Amygdala (tissue), 56 donors: ENCODE data around the gene SCNN1A.

Source experiments
- DNase-seq, 56 donors: peaks; one replicate each; lab custom pipeline; 2025; lab: John Stamatoyannopoulos, UW

SCNN1A gene

DNA sequence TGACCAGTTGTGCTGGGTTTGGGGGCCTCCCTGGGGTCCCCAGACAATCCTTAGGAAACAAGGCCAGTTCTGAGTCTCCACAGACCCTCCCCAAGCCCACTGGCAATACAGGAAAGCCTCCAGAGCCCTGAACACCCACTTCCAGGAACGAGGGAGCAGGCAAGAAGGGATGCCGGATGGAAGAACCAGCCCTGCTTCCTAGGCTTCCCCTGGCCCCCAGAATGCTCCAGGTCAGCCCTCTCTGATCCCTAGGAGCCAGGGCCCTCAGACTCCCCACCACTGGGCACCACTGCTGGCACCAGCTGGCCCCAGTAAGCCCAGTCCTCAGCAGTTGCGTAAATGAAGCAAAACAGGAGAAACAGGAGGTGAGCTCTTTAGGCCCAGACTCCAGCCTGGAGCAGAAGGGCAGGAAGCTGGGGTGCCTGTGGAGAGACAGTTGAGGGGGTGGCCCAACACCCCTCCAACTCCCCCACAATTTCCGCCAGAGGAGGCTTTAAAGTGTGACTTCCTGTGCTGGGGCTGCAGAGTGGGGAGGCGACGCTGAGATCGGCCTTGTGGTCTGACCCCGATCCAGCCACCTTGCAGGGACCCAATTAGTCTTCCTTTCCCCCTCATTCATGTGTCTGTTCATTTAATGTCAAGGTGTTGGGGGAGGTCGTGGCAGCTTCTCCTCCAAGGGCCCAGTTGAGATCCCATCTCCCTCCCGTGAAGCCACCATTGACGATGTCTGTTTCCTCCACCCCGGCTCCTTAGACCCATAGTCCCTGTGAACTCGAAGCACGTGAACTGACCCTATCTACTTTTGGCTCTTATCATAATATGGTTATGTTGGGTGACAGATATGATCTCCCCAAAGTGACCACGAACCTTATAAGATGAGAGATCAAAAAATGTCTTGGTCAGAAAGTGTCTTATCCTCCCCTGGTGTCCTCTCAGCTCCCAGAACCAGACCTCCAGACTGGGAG, 38.2 kb downstream of the SCNN1A start:
- DNase-seq = no peak

DNA sequence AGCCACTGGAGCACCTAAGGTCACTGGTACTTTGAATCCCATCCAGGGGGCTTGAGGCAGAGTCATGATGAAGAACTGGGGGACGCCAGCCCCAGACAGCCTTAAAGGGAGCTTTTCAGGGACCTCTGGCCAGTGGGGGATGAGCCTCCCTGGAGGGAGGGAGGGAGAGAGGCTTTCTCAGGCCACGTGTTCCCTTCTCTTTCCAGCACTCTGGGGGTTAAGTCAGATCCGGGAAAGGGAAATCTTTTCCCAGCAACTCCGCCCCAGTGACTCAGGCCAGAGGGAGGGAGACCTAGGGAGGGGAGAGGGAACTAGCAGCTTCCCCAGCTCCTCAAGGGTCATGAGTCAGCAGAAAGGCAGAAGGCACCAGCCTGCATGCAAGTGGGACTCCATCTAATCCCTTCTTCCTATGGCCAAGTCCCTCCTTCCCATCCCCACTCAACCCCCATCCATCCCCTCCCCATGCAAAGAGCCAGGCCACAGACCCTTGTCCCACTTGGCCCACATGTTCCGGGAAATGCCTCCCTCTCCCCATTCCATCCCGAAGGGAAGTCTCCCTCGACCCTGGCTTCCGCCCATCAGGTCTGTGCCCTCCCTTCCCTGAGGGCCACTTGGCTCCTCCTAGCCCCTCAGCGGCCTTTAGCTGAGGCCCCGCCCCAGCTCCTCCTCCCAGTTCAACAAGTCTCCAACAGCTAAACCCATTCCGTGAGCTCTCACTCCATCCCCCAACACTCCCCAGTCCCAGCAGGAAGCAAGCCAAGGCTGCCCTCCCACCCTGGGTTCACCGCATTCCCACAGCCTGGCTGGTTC, 39.1 kb downstream of the SCNN1A start:
- peak in 46 of 56 donors; percentile 21 to 89 (median 65) for DNase-seq

DNA sequence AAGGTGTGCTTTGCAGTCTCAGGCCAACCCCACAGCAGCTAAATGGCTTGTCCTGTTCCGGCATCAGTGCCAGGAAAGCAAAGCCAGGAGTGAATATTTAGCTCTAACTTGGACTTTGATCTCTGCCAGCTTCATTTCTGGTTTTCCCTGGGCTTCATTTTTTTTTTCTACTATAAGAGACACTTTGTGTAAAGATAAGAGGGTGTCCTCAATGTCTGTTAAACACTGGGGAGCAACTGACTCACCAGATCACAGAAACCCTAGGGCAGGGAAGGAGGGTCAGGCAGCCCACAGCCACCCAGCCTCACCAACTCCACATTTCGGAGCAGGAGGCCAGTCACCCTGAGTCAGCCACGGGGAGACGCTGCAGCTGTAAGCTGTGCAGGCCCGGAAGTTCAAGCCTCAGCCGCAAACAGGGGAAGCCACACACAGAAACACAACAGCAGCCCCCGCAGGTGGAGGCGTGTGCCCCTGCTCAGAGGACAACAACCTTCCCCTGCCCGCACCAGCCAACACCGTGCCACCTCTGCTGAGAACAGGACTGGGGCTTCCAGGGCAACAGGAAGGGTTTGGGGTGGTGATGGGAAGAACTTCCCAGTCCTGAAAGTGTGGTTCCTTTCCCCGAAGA, 39.8 kb downstream of the SCNN1A start:
- peak in 12 of 56 donors; percentile 13 to 72 (median 38) for DNase-seq

DNA sequence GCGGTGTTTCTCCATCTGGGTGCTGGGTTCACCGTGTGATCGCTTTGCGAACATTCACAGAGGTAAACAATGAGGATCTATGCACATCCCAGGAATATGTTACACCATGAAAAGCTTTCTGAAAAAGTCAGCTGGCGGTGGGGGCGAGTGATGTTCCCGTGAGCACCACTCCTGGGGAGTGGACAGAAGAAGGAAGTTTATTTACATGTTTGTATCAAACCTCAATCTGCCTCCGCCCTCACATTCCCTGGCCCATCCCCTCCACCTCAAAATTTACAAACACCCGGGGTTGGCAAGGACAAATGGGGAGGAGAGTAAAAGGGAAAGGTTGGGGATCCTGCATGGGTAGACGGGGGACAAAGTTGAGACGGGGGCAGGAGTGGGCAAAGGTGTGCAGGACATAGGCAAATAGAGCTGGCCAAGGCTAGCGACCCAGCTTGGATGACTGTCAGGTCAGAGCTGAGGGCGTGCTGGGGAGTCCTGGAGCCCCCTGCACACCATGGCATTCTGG, 40.4 kb downstream of the SCNN1A start:
- no peak for DNase-seq

DNA sequence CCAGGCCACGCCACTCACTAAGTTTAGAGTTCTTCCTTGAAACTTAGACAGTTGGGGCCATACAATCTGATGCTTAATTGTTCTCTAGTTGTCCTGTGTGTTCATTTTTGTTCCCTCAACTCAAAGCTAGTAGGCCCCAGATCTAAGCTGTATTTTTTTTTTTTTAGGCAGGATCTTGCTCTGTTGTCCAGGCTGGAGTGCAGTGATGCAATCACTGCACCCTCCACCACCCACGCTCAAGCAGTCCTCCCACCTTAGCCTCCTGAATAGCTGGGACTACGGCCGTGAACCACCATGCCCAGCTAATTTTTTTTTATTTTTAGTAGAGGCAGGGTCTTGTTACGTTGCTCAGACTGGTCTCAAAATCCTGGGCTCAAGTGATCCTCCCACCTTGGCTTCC, 41.0 kb downstream of the SCNN1A start:
- DNase-seq = no peak

DNA sequence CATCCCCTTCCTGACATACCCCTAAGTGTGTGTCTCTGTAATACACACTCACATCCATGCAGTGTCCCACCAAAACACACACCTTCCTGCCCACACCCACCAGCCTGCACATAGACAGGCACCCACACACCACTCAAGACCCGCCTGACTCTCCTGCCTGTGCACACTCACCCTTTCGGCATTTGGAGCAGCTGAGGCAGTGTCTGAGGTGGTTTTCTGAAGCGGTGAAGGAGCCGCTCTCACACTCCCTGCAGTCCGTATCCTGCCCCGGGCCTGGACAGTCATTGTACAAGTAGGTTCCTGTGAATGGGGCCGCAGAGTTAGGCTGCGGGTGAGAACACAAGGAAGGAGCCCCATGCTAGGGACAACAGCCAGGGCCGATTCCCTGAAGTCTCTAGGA, 41.8 kb downstream of the SCNN1A start:
- no peak for DNase-seq

DNA sequence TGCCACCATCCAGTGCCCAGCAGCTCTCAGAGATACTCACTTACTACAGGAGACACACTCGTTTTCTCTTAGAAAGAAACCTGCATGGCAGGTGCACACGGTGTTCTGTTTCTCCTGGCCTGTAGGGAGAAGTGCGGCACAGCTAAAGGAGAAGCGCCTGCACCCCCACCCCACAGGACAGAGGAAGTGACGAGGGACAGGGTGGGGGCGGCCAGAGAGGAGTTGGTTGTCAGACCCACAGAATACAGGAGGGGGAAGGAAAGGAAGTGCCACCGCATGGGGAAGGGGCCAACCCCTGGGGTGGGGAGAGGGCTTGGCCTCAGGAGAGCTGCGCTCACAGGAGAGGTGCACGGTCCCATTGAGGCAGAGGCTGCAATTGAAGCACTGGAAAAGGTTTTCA, 42.3 kb downstream of the SCNN1A start:
- no peak for DNase-seq

DNA sequence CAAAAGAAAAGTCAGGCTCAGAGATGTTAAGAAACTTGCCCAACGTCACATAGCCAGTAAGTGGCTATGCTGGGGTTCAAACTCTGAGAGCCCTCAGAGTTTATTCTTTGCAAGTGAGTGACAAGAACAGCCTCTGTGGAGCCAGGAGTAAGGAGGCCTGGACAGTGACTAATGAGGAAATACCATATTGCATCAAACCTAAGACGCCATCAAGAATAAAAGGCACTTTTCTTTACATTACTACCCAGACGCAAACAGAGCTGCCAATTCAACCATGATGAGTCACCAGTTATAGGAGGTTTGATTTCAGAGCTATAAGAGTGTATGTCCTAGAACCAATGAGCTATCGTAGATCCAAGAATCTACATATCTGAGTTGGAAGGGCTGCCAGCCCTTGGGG, 42.9 kb downstream of the SCNN1A start:
- no peak for DNase-seq

DNA sequence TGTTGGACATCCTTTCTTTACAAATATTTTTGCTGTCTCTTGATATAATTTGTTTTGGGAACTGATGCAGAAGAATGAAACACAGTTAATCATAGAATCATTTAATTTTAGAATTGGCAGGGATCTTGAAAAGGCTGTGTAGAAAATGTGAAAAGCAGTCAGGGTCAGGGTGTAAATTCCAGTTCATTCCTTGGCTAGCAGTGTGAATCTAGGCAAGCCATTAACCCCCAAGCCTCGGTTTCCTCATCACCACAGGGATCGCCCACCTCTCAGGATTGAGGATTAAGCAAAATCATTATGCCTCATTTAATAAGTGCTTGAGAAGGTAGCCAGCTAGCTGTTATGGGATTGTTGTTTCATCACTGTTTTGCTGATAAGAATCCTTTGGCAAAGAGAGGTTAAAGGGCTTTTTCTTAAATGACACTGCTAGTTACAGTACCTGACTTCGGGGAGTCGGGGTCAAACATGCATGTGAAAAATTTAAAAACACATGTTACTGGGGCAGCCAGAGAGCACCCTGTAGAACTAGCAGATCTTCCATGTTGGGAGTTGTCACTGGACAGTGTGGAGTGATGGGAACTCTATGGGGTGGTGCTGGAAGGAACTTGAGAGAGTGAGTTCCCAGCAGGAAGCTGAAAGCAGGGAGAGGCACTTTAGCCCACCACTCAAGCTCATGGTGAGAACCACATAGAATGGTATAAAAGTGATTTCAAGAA, 44.2 kb downstream of the SCNN1A start:
- DNase-seq = no peak

DNA sequence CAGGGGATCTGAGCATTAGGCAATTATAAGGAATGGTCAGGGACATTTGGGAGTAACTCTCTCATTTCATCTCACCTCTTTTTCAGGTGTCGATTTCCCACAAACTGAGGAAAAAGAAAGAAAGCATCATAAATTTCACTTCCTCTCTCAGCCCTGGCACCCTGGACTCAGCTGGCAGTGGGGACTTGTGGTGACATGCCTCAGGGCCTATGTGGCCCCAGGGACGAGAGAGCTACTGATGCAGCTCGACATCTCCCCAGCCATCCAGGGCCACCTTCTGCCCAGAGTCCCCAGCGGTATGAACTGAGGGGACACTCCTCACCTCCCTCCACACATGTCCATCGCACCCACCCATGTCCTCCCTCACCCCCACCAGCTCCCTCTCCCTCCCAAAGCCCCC, 45.2 kb downstream of the SCNN1A start:
- DNase-seq = no peak

DNA sequence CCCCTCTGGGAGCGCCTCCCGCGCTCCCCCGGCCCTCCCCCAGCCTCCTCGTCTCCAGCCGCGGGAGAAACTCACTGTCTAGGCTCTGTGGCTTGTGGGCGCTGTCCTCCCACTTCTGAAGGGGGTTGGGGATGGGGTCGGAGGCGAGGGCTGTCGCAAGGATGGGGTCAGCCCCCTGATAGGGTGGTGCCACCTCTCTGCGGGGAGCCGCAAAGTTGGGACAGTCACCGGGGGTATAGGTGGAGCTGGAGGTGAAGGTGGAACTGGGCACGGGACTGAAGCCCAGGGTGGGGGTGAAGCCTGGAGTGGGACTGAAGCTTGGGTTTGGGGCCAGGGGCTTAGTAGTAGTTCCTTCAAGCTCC, 45.7 kb downstream of the SCNN1A start:
- DNase-seq = no peak

DNA sequence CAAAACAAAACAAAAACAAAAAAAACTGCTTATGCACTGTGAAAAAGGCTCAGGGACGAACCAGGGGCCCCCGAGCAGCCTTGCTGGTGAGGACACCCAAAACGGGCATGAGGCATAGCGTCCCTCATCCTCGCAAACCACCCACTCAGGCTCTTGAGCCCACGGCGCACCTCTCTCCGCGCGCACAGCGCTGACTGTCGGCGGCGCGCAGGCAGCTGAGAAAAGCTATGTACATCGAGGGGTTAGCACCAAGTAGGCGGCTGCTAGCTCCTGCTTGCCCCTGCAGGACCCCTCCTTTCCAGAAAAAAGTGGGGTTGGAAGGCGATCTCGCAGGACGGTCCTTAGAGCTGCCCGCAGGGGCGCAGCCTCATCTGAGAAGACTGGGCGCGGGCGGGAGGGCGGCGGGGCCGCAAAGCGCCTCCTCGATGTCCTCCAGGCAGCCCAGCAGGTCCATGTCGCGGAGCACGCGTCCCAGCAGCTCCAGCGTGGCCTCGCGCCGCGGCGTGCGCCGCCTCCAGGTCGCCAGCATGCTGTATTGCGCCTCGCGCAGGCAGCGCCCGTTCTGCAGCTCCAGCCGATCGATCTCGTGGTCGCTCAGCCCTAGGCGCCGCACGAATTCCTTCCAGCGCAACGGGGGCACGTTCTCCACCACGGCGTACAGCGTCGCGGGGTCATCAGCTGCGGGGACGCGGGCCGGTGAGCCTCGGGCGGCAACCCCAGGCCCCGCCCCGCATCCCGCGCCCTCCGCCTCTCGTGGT, 46.2 kb downstream of the SCNN1A start:
- DNase-seq = no peak

DNA sequence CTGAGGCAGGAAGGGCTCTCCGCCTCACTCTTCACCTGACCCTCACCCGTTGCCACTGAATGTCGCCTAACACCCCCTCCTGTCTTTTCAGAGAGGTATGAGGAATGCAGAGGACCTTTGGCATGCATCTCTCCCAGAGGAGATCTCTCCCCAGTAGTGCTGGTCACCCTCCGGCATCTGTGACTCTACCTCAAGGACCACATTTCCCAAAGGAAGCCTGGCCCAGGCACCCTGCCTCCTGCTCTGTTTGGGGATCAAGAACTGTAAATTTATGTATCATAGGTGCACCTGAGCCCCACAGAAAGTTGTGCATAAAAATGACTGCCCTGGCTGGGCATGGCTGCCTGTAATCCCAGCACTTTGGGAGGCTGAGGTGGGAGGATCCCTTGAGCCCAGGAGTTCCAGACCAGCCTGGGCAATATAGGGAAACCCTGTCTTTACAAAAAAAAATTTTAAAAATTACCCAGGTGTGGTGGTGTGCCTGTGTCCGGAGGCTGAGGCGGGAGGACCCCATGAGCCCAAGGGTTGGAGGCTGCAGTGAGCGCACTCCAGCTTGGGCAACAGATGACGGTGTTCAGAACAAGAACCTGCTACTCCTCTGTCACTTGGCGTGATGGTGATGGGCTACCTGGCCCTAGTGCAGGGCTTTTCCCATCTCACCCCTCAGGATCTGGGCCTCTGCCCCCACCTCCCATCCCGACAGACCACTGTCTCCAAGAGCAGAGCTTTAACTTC, 47.2 kb downstream of the SCNN1A start:
- no peak for DNase-seq

DNA sequence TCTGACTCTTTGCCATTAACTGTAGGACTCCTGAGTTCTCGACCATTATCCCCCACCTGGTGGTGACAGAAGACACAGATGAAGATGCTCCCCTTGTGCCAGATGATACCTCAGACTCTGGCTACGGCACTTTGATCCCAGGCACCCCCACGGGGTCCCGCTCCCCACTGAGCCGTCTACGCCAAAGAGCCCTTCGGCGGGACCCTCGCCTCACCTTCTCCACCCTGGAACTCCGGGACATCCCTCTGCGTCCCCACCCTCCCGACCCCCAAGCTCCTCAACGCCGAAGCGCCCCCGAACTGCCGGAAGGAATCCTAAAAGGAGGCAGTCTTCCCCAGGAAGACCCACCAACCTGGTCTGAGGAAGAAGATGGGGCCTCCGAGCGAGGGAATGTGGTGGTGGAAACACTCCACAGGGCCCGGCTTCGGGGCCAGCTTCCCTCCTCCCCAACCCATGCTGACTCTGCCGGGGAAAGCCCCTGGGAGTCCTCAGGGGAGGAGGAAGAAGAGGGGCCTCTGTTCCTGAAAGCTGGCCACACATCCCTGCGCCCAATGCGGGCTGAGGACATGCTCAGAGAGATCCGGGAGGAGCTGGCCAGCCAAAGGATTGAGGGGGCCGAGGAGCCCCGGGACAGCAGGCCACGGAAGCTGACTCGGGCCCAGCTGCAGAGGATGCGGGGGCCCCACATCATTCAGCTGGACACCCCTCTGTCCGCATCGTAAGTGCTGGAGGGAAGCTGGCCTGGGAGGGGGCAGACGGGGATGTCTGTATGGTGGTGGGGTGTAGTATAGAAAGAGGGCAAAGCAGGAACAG, 47.9 kb downstream of the SCNN1A start:
- no peak for DNase-seq

DNA sequence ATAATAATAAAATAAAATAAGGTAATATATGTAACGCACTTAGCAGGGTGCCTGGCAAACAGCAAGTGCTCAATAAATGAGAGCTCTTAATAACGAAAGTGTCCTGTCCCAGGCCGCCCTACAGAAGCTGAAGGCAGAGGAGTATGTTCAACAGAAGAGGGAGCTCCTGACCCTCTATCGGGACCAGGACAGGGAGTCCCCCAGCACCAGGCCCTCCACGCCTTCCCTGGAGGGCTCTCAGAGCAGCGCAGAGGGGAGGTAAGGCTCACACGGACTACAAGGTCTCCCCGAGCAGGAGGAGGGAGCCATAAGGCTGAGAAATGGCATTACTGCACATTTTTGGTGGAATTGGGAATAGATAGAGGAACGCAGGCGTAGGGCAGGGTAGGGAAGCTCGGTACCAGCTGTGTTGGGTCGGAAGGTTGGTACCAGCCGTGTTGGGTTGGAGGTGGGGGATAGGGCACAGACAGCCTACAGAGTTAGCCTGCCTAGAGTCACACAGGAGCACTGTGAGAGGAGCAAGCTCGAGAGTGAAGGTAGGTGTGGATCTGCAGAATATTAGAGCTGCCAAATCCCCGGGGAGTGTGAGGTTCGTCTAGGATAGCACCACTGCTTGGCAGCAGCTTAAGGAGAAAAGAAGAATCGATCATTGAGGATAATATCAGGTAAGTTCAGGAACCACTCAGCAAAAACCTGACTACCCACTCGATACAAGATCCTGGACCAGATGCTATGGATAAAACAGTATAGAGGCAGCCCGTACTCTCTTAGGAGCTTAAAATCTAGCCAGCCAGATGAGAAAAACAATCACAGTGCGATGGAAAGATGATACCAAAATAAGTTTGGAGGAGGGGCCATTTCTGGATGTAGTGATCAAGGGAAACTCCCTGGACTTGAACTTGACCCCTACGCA, 48.8 kb downstream of the SCNN1A start:
- DNase-seq = peak in 2 of 56 donors; percentile 10 to 17

DNA sequence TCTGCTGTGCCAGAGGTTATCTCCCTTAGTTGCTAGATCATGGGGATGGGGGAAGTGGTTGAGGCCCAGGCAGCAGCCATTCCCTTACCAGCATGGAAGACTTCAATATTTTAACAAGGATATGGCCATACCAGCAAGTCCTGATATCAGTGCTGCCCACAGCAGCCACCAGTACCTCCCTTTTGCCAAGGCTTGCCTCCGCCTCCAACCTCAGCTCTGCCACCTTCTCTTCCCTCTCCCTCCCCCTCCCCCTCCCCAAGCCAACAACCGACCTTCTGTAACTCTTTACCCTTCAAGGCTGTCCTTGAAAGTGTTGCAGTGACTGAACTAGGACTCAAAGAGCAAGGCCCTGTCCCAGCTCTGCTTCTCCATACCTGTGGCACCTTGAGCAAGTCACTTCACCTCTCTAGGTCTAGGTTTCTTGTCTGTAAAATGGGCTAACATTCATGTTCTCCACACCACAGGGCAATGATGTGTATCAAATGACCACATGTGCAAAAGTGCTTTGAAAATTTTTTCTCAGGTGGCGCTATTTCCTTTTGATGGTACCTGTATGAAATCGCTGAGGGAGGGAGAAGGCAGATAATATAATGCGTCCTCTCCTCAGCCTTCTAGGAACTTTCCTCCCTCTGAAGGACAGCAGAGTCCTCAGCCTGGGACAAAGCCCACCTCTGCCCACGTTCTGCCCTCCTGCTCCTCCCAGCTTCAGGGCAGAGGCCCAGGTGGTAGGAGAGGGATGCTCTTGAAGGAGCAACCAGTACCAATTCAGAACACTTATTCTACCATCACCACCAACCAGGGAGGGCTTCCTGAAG, 50.2 kb downstream of the SCNN1A start:
- no peak for DNase-seq
